BLaER1 (cell line): ENCODE data around the gene CORO6.

ENCODE experiments used
- H3K27ac ChIP-seq: shearing (Covaris generic); formaldehyde crosslinking; 2 replicates; pipeline ENCODE4 v1.8.1; 2022
- H3K27me3 ChIP-seq: shearing (Covaris generic); formaldehyde crosslinking; 2 replicates; pipeline ENCODE4 v1.8.1; 2022
- H3K36me3 ChIP-seq: shearing (Covaris generic); formaldehyde crosslinking; 2 replicates; pipeline ENCODE4 v1.8.1; 2022
- H3K4me1 ChIP-seq: shearing (Covaris generic); formaldehyde crosslinking; 2 replicates; pipeline ENCODE4 v1.8.1; 2022
- H3K4me2 ChIP-seq: shearing (Covaris generic); formaldehyde crosslinking; 2 replicates; pipeline ENCODE4 v1.8.1; 2022
- H3K4me3 ChIP-seq: shearing (Covaris generic); formaldehyde crosslinking; 2 replicates; pipeline ENCODE4 v1.8.1; 2022
- H3K9ac ChIP-seq: shearing (Covaris generic); formaldehyde crosslinking; 2 replicates; pipeline ENCODE4 v1.8.1; 2022
- H3K9me3 ChIP-seq: shearing (Covaris generic); formaldehyde crosslinking; 2 replicates; pipeline ENCODE4 v1.8.1; 2022
- H4K20me1 ChIP-seq: shearing (Covaris generic); formaldehyde crosslinking; 2 replicates; pipeline ENCODE4 v1.8.1; 2022
- Cebpa-rat ChIP-seq: shearing (Covaris generic); IDR thresholded peaks from 2 replicates; pipeline ENCODE4 v1.8.1; 2022

The CORO6 gene

GRCh38 chr17:29622337-29623282 lies at the start of gene CORO6:
TSS of gene CORO6 (minus strand) at chr17:29622912. CDS start at chr17:29621421, 1,491 bp downstream.
- Histone ChIP-seq H3K4me2 (peak within 1 kb of the TSS; percentile 99), H3K4me3 (peak within 1 kb of the TSS; percentile 82), H3K9me3 (no peaks in the 10 kb centered on the region), H3K9ac (peak within 1 kb of the TSS; percentile 82), H3K36me3 (peaks cover 18% of the 10 kb centered on the region), H3K27me3 (peaks cover under 1% of the 10 kb centered on the region; the same call in 1 of the 2 replicates), H4K20me1 (peaks cover 16% of the 10 kb centered on the region; the same call in 1 of the 2 replicates), H3K27ac (peak within 1 kb of the TSS; percentile 65), H3K4me1 (peaks cover 70% of the 10 kb centered on the region)
- TF ChIP-seq Cebpa-rat = no peak

- no peak overlapping the region for H3K9ac ChIP-seq
- H3K4me2 ChIP-seq = 0 out of 2 replicates have a peak overlapping the region, but pooled peaks have one; percentile 10
- H3K27ac ChIP-seq = peak overlapping the region; percentile 96
- no peaks in the 10 kb centered on the region for H4K20me1 ChIP-seq
- no peaks in the 10 kb centered on the region for H3K9me3 ChIP-seq
- no peak overlapping the region for H3K4me3 ChIP-seq
- peaks cover 74% of the 10 kb centered on the region for H3K36me3 ChIP-seq
- no peak for TF ChIP-seq Cebpa-rat
- H3K27me3 ChIP-seq = no peaks in the 10 kb centered on the region
- H3K4me1 ChIP-seq = peaks cover 51% of the 10 kb centered on the region
Measured at GRCh38 chr17:29671661-29672060, 48.9 kb upstream of the CORO6 start.

- no peak overlapping the region for H3K9ac ChIP-seq
- no peaks in the 10 kb centered on the region for H4K20me1 ChIP-seq
- H3K36me3 ChIP-seq = peaks cover 86% of the 10 kb centered on the region
- H3K4me1 ChIP-seq = peaks cover 42% of the 10 kb centered on the region
- no peak overlapping the region for H3K27ac ChIP-seq
- no peak overlapping the region for H3K4me3 ChIP-seq
- no peak for TF ChIP-seq Cebpa-rat
- H3K4me2 ChIP-seq = no peak overlapping the region
- no peaks in the 10 kb centered on the region for H3K9me3 ChIP-seq
- no peaks in the 10 kb centered on the region for H3K27me3 ChIP-seq
Measured at GRCh38 chr17:29669266-29669665, 46.6 kb upstream of the CORO6 start.

- Histone ChIP-seq H3K27ac (peak overlapping the region; percentile 23; the same call in 1 of the 2 replicates), H3K9ac (no peak overlapping the region), H4K20me1 (no peaks in the 10 kb centered on the region), H3K4me2 (no peak overlapping the region), H3K4me1 (peaks cover 29% of the 10 kb centered on the region), H3K9me3 (no peaks in the 10 kb centered on the region), H3K4me3 (no peak overlapping the region), H3K27me3 (no peaks in the 10 kb centered on the region), H3K36me3 (peaks cover 98% of the 10 kb centered on the region)
- no peak for TF ChIP-seq Cebpa-rat
Measured at GRCh38 chr17:29667969-29668368, 45.3 kb upstream of the CORO6 start.

GRCh38 chr17:29665481-29665810 lies 42.7 kb upstream of the CORO6 start:
- Histone ChIP-seq H3K9me3 (no peaks in the 10 kb centered on the region), H4K20me1 (no peaks in the 10 kb centered on the region), H3K27me3 (no peaks in the 10 kb centered on the region), H3K4me3 (no peak overlapping the region), H3K4me2 (peak overlapping the region; percentile 16; the same call in 1 of the 2 replicates), H3K27ac (peak overlapping the region; percentile 45), H3K4me1 (peaks cover 15% of the 10 kb centered on the region), H3K9ac (no peak overlapping the region), H3K36me3 (peaks cover 96% of the 10 kb centered on the region)
- TF ChIP-seq Cebpa-rat = no peak

GRCh38 chr17:29664743-29665480 lies 42.2 kb upstream of the CORO6 start:
- peak overlapping the region; percentile 16; the same call in 1 of the 2 replicates for H3K4me2 ChIP-seq
- H3K9me3 ChIP-seq = no peaks in the 10 kb centered on the region
- no peaks in the 10 kb centered on the region for H3K27me3 ChIP-seq
- peaks cover 15% of the 10 kb centered on the region for H3K4me1 ChIP-seq
- no peak overlapping the region for H3K9ac ChIP-seq
- H3K27ac ChIP-seq = peak overlapping the region; percentile 45
- H3K36me3 ChIP-seq = peaks cover 96% of the 10 kb centered on the region
- no peak overlapping the region for H3K4me3 ChIP-seq
- H4K20me1 ChIP-seq = no peaks in the 10 kb centered on the region
- TF ChIP-seq Cebpa-rat = no peak

GRCh38 chr17:29663155-29663554 lies 40.4 kb upstream of the CORO6 start:
- no peaks in the 10 kb centered on the region for H3K27me3 ChIP-seq
- H3K27ac ChIP-seq = no peak overlapping the region
- no peak overlapping the region for H3K9ac ChIP-seq
- H3K36me3 ChIP-seq = peaks cover 93% of the 10 kb centered on the region
- no peak overlapping the region for H3K4me3 ChIP-seq
- peaks cover 15% of the 10 kb centered on the region for H3K4me1 ChIP-seq
- no peak overlapping the region for H3K4me2 ChIP-seq
- no peaks in the 10 kb centered on the region for H3K9me3 ChIP-seq
- H4K20me1 ChIP-seq = no peaks in the 10 kb centered on the region
- TF ChIP-seq Cebpa-rat = no peak

GRCh38 chr17:29661213-29661612 lies 38.5 kb upstream of the CORO6 start:
- Histone ChIP-seq H3K9ac (no peak overlapping the region), H3K4me2 (no peak overlapping the region), H3K27me3 (no peaks in the 10 kb centered on the region), H3K27ac (no peak overlapping the region), H3K9me3 (no peaks in the 10 kb centered on the region), H3K4me1 (peaks cover 12% of the 10 kb centered on the region), H4K20me1 (no peaks in the 10 kb centered on the region), H3K36me3 (peaks cover 93% of the 10 kb centered on the region), H3K4me3 (no peak overlapping the region)
- no peak for TF ChIP-seq Cebpa-rat

GRCh38 chr17:29659155-29659554 lies 36.4 kb upstream of the CORO6 start:
- H3K27me3 ChIP-seq = no peaks in the 10 kb centered on the region
- H3K27ac ChIP-seq = no peak overlapping the region
- no peak overlapping the region for H3K9ac ChIP-seq
- H3K4me2 ChIP-seq = no peak overlapping the region
- H3K4me3 ChIP-seq = no peak overlapping the region
- no peaks in the 10 kb centered on the region for H3K9me3 ChIP-seq
- no peaks in the 10 kb centered on the region for H4K20me1 ChIP-seq
- TF ChIP-seq Cebpa-rat = no peak
- H3K4me1 ChIP-seq = no peaks in the 10 kb centered on the region
- peaks cover 93% of the 10 kb centered on the region for H3K36me3 ChIP-seq

- Histone ChIP-seq H3K4me1 (no peaks in the 10 kb centered on the region), H3K4me2 (no peak overlapping the region), H3K9ac (no peak overlapping the region), H3K36me3 (peaks cover 94% of the 10 kb centered on the region), H3K27me3 (no peaks in the 10 kb centered on the region), H3K4me3 (no peak overlapping the region), H4K20me1 (no peaks in the 10 kb centered on the region), H3K27ac (no peak overlapping the region), H3K9me3 (no peaks in the 10 kb centered on the region)
- no peak for TF ChIP-seq Cebpa-rat
Measured at GRCh38 chr17:29655323-29655722, 32.6 kb upstream of the CORO6 start.
